ENCODE results near the gene GPR84. TPM values are rescaled to one million over a fixed set of nuclear protein-coding genes. Genes with fewer than 3 reads are reported as not detected.

GPR84 gene
- total and polyA plus RNA-seq, 10 of the 15 experiments (the other 5 are each of a cell fraction or from before 2014, with no cell fraction given): 0.37 to 4.7 (median 2.6) TPM

GRCh38 chr12:54377797-54378515 lies 13.7 kb upstream of the GPR84 start:
- H3K9ac ChIP-seq (ENCODE audit: control insufficient read depth, insufficient read depth, low read length): no peak overlapping the region
- RAD21 ChIA-PET (ENCODE audit: unreplicated experiment): interaction anchor here (1.0 to 1.3 kb wide), 2 partner anchors 22 to 157 kb away, joined by 3 to 4 read pairs; no protein-coding TSS in a partner anchor
- H2AFZ ChIP-seq (ENCODE audit: control insufficient read depth, low read depth, low read length): no peak overlapping the region
- no peak for DNase-seq (ENCODE audit: low read depth, low spot score)
- no peak overlapping the region for H3K4me3 ChIP-seq
- no peak overlapping the region for H3K4me2 ChIP-seq (ENCODE audit: control insufficient read depth, insufficient read depth)
- H3K4me1 ChIP-seq (ENCODE audit: control insufficient read depth, insufficient read depth, low read length): no peaks in the 10 kb centered on the region; the same call in 1 of the 2 replicates
- CTCF ChIA-PET: interaction anchor here (1.2 to 6.4 kb wide), 6 partner anchors 11 to 162 kb away, joined by 3 to 66 read pairs (median 39); partner anchors contain the start of gene COPZ1
- no peak for TF ChIP-seq ZZZ3 (IDR thresholded peaks at IDR 0.05; ENCODE audit: control insufficient read depth, insufficient read length, low read depth)
- no peak for TF ChIP-seq ZNF217 (IDR thresholded peaks at IDR 0.05)
- TF ChIP-seq E2F4 (IDR thresholded peaks at IDR 0.05; ENCODE audit: low read depth, low read length): no peak
- no peak for TF ChIP-seq CUX1 (IDR thresholded peaks at IDR 0.05; ENCODE audit: insufficient replicate concordance, low read depth, low read length)
- H3K27me3 ChIP-seq (replicated peaks in 1 of 2; ENCODE audit: control insufficient read depth in 2 of 2, insufficient read depth in 2 of 2, low read length in 1 of 2): no peaks in the 10 kb centered on the region
- in situ Hi-C loops (cut with MboI): no loop called here
- intact Hi-C loops (cut with micrococcal nuclease; ENCODE audit: unreplicated experiment): loop anchor here (10.0 kb wide), 1 partner anchor 373 kb away; the partner anchor contains the start of genes HOXC8 and HOXC9
- POLR2A ChIA-PET: no interaction called here
- no peaks in the 10 kb centered on the region for H3K9me3 ChIP-seq (replicated peaks; ENCODE audit: control insufficient read depth, insufficient read depth, low read length)
- H3K79me2 ChIP-seq (ENCODE audit: control insufficient read depth, insufficient read depth, low read length): no peaks in the 10 kb centered on the region
- WGBS (ENCODE audit: insufficient coverage, insufficient replicate concordance, low lambda C conversion rate, missing lambda C conversion rate): 46% methylated on average over 6 of the region's 6 CpGs
- ATAC-seq: no peak
- BruUV-seq (replicated peaks): no TSS peak
- H3K36me3 ChIP-seq (ENCODE audit: control insufficient read depth in 2 of 2, insufficient read depth in 2 of 2, low read length in 1 of 2): no peaks in the 10 kb centered on the region
- SMC1A ChIA-PET (ENCODE audit: uncharacterized antibody, unreplicated experiment): interaction anchor here (1.0 to 4.1 kb wide), 2 partner anchors 15 to 19 kb away, joined by 3 to 17 read pairs; no protein-coding TSS in a partner anchor
- no peaks in the 10 kb centered on the region for H4K20me1 ChIP-seq (ENCODE audit: control insufficient read depth, insufficient read depth)
- no peak overlapping the region for H3K27ac ChIP-seq (ENCODE audit: control insufficient read depth, insufficient read depth)
- FAIRE-seq: no peak

All from GM12878 (cell line).